LNCAP (cell line): ENCODE measurements around the gene CALN1.

Source experiments
- TF ChIP-seq, protein P1 (sequence below): fragments of 450-650 bp; IDR thresholded peaks from 2 replicates; pipeline ENCODE4 v1.5.1; 2017; ENCODE audit warnings: mild to moderate bottlenecking

CALN1 gene

GRCh38 chr7:72408966-72409637 is 3.0 kb downstream of the CALN1 start:
- TF ChIP-seq, protein P1, sequence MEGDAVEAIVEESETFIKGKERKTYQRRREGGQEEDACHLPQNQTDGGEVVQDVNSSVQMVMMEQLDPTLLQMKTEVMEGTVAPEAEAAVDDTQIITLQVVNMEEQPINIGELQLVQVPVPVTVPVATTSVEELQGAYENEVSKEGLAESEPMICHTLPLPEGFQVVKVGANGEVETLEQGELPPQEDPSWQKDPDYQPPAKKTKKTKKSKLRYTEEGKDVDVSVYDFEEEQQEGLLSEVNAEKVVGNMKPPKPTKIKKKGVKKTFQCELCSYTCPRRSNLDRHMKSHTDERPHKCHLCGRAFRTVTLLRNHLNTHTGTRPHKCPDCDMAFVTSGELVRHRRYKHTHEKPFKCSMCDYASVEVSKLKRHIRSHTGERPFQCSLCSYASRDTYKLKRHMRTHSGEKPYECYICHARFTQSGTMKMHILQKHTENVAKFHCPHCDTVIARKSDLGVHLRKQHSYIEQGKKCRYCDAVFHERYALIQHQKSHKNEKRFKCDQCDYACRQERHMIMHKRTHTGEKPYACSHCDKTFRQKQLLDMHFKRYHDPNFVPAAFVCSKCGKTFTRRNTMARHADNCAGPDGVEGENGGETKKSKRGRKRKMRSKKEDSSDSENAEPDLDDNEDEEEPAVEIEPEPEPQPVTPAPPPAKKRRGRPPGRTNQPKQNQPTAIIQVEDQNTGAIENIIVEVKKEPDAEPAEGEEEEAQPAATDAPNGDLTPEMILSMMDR = no peak

DNA sequence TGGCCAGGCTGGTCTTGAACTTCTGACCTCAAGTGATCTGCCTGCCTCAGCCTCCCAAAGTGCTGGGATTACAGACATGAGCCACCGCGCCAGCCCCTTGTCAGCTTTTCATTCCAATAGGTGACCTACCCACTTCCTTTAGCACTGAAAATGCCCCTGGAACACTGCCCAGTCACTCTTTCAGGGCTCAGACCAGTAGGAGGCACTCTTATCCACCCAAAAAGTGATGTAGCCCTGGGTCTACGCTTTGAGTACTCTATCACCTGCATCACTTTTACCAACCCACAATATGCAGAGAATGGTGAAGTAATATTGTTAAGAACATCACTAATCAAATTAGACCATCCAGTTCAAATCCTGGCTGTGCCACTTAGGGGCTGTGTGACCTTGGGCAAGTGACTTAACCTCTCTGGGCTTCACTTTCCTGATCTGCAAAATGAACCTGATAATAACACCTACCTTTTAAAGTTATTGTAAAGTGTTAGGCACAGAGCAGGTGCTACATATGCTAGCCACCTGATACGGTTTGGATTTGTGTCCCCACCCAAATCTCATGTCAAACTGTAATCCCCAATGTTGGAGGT is 5.2 kb downstream of the CALN1 start:
- TF ChIP-seq, protein P1 = no peak; the same call in 1 of the 2 replicates

GRCh38 chr7:72405871-72406270 is 6.3 kb downstream of the CALN1 start:
- TF ChIP-seq, protein P1 = no peak

- TF ChIP-seq, protein P1 = no peak
Observed at GRCh38 chr7:72405418-72405817, 6.7 kb downstream of the CALN1 start.

DNA sequence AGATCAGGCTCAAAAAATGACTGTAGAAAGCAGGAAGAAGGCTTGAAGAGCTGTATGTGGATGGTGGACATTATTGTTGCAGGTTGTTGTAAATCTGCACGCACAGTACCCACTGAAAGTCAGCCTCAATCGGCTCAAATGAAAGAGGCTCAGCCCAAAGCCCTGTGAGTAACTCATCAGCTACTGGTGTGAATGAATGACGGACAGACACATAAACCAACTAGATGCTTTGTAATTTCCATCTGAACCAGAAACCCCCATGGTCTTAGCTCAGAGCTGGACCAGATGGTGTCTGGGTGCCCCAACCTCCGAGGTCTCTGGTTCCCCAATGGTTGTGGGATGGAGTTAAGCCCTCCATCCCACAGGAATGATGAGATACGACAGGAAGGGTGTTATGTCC is 7.4 kb downstream of the CALN1 start:
- TF ChIP-seq, protein P1 = no peak

DNA sequence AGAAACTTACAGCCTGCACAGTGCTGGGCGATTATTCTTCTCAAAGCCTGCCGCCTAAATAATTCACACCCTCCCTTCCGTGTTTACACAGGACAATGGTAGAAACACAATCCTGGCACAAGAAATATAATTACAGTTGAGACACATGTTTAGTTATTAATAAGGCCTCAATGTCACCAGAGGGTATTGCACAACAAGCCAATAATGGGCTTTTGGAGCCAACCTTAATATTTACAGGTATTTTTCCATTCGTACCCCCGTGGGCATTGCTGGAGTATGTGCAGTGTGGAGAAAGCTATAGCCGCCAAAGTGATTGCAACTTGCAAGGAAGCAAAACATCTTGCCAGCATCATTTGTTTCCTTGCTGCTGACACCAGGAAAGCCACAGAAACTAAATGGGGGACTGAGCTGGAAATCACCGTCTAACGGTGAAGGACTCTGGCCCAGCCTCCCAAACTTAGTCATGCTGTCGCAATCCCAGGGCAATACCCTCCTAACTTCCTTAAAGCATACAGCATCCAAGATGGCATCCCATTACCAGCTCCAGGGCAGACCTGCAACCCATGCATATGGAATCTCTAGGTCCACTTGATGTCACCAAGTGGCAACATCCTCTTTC is 8.6 kb downstream of the CALN1 start:
- TF ChIP-seq, protein P1 = no peak

DNA sequence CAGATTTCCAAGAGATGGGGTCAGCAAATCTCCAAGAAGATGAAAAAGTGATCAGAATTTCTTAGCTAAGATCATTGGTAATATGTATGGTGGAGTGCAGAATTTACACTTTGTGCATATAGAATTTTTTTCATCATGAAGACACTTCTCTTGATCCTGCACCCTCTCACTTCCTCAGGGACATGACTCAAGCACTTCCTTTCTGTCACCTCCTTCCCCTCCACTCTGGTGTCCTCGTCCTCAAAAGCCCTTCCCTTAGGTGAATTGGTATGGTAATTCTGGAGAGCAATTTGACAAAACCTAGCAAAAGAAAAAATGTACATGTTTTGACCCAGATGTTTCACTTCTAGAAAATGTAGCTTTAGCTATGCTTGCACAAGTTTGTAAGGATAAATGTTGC is 18.1 kb downstream of the CALN1 start:
- TF ChIP-seq, protein P1 = no peak
